HCEC 1CT (cell line): ENCODE measurements around the gene ARHGAP15.

Experiments used
- DNase-seq: peaks from one replicate; pipeline ENCODE4 v3.0.0-alpha.2; 2017

ARHGAP15 gene

DNA sequence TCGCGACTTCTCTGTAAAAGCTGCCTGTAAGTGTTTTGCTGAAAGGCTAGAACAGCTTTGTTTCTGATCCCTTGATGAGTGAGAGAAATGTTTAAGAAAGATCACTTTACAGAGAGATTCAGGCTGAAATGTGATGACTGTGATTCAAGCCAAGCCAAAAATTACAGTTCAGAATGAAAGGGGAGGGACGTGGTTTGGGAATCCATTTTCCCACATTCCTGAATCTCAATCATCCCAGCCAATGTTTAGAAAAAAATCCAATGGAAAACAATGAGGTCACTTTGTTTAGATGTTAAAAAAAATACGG, 416.7 kb downstream of the ARHGAP15 start:
- peak; percentile 37 for DNase-seq

DNA sequence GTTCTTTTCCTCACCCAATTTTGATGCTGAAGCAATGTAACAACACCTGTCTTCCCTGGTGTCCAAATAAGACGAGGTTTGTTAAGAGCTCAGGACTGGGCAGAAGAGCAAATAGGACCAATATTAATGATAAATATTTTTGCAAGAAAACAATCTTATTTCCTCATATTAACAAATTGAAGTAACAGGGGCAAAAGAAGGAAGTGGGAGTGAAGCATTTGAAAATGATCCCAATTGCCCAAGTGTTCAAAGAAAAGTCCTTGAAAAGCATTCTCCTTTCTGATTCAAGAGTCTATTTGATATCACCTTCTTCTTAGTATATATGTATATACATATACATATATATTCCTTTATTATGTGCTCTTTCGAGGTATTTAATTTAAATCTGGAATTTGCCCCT, 418.8 kb downstream of the ARHGAP15 start:
- no peak for DNase-seq

DNA sequence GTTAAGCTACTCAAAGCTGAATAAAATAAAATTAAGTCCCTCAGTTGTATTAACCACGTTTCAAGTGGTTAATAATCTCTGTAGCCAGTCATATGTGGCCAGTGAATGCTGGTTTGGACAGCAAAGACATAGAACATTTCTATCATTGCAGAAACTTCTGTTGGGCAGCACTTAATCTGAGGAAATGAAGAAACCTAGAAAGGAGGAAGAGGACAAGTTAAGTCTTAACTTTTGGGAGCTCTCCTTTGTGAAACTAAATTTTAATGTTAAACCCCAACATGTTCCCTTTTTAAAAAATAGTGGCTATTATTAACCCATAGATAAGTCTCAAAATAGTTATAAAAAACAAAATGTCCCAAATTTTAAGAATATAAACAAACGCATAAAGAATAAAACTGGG, 421.3 kb downstream of the ARHGAP15 start:
- no peak for DNase-seq

DNA sequence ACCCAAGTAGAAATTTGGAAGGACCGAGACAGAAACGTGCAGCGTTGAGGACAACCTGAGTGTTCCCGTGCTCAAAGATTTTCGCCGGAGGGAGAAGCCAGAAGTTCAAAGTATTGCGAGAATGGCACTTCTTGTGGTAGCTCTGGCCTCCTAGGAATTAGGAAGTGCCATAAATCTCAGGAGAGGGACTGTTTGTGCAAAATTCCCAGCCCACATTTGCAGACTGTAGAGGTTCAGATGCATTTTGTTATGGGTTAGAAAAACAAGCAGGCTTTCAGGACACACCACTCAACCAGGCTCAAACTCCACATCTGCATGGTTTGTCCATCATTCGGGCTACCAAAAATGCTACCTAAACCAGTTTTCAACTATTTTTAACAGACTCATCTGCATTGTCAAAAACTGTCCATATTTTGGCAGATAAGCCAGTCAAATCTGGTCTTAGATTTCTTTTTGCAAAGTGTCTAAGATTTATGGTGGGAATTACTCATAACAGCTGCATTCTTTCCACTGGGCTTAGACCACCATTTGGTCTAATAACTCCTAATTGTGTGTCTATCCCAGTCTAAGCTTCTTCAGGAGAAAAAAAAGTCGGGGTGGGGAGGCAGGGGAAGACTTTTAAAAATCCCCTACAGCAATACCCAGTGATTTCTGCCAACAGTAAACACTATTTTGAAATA, 422.9 kb downstream of the ARHGAP15 start:
- no peak for DNase-seq

DNA sequence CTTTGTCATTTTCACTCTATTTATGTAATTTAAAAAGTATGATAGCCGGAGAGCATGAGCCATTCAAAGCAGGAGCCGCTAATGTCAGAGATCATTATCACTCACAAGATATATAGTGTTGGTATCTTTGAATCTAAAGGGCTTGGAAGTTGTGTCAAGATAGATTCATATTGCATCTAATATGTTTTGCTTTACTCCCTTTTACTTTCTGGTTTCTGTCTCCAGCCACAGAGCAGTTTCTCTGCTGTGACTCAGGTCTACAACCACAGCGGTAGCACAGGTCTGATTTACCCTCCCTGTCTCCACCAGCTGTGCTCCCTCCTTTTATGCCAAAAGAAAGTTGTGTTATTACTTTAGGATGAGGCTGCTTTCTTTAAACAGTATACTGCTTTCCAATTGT, 424.0 kb downstream of the ARHGAP15 start:
- DNase-seq: no peak

GRCh38 chr2:143558665-143559064, 429.4 kb downstream of the ARHGAP15 start:
- DNase-seq: peak; percentile 68

DNA sequence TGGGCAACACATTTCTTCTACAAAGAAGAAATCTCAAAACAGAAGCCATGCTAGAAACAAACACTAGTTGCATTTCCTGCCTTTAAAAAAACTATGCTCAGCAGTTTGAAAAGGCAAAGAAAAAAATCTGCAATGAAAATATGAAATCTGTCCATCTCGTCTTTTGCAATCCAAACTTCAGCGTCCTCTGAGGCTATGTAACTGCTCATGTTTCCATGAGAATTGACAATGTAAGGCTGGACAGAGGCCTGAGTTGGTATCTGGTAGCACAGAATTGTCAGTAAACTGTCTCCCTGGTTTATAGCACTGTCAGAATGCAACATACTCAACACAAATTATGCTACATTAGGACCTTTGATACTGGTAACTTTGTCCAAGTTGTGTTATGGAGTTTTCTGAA, 429.9 kb downstream of the ARHGAP15 start:
- DNase-seq: no peak

- no peak for DNase-seq
Observed at GRCh38 chr2:143560724-143561123, 431.5 kb downstream of the ARHGAP15 start.

GRCh38 chr2:143564419-143564818, 435.2 kb downstream of the ARHGAP15 start:
- no peak for DNase-seq

- no peak for DNase-seq
Observed at GRCh38 chr2:143571747-143572146, 442.5 kb downstream of the ARHGAP15 start.

GRCh38 chr2:143572421-143572820, 443.2 kb downstream of the ARHGAP15 start:
- DNase-seq: no peak

DNA sequence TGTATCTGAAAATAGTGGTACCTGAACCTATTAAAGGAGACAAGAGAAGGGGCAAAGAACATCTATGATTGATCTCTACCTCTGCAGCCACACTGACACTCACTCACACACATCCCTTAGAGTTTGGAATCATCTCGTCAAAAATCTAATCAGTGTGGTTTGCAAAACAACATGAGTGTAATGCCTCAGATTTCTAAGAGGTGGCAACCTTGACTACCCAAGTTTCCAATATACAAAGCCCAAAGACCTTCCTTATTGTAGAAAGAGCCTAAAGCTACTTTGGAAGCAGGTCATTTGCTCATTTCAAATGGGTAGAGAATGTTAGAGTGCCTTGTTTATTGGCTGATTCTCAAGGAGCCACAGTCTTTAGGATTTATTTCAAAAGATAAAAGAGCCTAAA, 444.9 kb downstream of the ARHGAP15 start:
- DNase-seq: no peak

GRCh38 chr2:143575340-143575739, 446.1 kb downstream of the ARHGAP15 start:
- DNase-seq: peak; percentile 10

GRCh38 chr2:143577489-143577888, 448.3 kb downstream of the ARHGAP15 start:
- no peak for DNase-seq

- DNase-seq: no peak
Observed at GRCh38 chr2:143579456-143579855, 450.2 kb downstream of the ARHGAP15 start.

DNA sequence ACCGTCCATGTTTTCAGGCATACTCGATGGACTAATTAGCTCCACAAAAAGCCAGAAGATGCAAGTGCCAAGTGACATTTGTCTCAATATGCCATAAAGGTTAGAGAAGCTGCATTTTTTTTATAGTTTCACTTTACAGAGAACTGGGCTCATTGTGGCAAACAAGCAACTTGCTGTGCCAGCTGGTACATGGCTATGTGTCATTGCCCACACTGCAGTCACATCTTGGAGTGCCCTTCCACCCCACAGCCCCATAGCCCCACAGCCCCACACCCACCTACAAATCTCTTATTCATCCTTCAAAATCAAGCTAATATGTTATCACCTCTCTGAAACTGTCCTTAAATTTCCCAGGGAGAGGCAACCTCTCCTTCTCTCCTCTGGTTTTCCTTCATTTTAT, 451.9 kb downstream of the ARHGAP15 start:
- no peak for DNase-seq

DNA sequence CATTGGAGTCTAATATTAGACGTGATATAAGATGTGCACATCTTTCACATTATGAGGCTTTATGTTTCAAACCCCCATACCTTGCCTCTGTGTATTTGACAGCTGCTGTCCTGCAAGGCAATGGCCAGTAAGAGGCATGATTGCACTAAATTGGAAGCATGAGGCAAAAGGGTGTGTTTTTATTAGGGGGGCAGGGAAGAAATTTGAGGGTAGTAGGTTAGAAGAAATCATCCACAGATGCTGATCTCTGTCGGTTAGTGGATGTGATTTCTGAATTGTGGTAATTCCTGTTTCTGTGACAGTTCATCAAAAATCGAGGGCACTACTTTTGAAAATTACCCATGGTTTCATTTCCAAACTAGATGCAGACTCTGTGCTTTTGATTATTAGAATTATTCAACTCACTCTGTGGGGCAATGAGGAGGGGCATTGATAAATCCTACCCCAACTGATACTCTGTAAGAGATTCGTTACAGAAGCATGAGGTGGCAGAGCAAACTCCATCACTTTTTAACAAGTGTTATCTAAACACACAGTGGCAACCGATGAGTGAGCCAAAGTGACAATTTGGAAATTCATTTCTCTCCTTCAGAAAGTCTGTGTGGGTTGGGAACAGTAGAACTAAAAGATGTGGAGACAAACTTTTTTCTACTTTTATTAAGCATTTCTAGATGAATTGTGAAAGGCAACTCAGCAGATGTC, 453.0 kb downstream of the ARHGAP15 start:
- no peak for DNase-seq

DNA sequence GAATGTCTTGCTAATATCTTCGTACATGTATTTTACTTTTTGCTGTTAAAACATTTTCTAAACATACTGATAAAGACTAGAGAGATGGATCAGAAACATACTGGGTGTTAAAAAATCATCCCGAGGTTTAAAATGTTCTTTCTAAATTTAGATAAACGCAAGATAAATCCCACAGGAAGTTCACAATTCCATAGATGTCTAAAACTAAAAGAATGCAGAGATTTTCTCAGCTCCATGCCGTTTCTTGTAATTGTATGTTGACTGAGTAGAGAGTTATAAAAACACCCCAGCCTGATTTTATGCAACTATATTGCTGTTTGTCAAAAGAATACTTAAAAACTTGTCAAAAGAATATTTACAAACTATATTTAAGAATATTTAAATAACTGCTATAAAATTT, 455.7 kb downstream of the ARHGAP15 start:
- no peak for DNase-seq

- no peak for DNase-seq
Observed at GRCh38 chr2:143586119-143586518, 456.9 kb downstream of the ARHGAP15 start.

DNA sequence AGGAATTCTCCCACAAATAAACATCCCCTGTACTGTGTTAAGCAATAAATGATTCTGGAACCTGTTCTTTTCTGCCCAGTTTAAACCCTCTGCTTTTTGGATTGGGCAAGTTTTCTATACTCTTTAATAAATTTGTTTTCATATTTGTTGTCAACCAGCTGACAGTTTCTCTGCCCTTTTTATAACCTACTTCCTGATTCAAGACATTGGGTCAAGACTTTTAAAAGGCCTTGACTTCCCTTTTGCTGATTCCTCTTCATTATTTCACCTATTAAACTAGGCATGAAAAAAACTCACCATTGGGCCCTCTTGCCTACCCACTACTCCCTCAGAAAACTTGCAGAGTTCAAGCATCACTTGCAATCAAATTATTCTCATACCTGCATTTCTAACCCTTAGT, 459.5 kb downstream of the ARHGAP15 start:
- DNase-seq: no peak

- no peak for DNase-seq
Observed at GRCh38 chr2:143594161-143594560, 464.9 kb downstream of the ARHGAP15 start.

DNA sequence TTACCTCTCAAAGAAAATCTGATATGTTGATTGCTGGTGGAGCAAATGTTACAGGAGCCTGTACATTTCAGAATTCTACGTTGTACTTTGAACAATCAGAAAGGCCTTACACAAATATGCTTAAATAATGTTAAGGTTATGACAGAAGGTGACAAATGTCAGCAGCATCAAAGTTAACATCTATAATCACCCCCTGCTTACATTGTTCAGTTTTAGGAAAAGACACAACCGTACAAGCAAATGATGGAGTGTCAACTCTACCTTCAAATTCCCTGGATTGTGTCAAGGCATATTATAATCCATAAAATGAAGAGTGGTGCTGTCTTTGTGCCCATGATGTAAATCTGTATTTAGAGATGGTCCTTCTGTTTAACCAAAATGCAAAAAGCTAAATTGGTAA, 465.5 kb downstream of the ARHGAP15 start:
- no peak for DNase-seq

DNA sequence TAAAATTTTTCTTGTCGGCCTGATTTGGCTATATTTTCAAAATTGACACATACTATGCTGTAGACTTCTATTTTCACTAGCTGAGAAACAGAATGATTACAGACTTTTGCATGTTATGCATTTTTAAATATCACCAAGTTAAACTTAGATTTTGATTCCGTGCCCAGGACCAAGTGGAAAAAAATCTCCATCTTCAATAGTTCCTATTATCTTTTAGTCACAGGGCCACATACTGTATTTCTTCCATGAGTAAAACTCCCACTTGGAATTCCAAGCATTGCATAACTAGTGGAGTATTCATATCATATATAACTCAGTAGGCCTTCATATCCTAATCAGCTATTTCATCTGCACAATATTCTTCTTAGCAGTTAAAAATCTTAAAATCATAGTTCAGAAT, 470.9 kb downstream of the ARHGAP15 start:
- DNase-seq: no peak

DNA sequence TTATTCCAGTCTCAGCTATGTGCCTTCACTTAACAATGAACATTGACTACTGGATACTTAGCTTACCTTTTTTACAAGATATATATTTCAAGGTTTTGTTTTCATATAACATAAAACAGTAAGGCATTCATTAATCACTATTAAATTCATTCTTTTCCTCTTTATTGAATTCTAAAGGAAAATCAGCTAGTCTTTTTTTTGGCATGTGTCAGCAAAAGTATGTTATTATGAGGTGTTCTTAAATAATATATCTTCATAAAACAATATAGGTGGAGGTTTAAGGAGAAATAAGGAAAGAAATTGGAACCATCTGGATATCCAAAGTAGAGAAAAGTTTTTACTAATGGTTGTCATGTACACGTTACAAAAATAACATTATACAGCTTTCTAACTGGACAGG, 472.6 kb downstream of the ARHGAP15 start:
- no peak for DNase-seq

- DNase-seq: no peak
Observed at GRCh38 chr2:143603035-143603655, 473.9 kb downstream of the ARHGAP15 start.
